HAP-1 (cell line): ENCODE data around the gene TRMU.

ENCODE experiments used
- DNase-seq, 2 experiments: peaks; one replicate each; pipeline ENCODE4 v3.0.0-alpha.2; 2016 to 2020; ENCODE audit warnings: low spot score in 2 of 2
- H3K27me3 ChIP-seq: fragments of 250-450 bp; sonication (Bioruptor Pico); 2 replicates; pipeline ENCODE4 v1.5.1; 2020; ENCODE audit warnings: low read depth, mild to moderate bottlenecking, moderate library complexity
- H3K36me3 ChIP-seq: fragments of 250-450 bp; sonication (Bioruptor Pico); replicated peaks from 2 replicates; pipeline ENCODE4 v1.5.1; 2020; ENCODE audit warnings: mild to moderate bottlenecking
- H3K4me1 ChIP-seq: fragments of 250-450 bp; sonication (Bioruptor Pico); 2 replicates; pipeline ENCODE4 v1.5.1; 2020; ENCODE audit warnings: mild to moderate bottlenecking
- H3K4me3 ChIP-seq: fragments of 250-450 bp; sonication (Bioruptor Pico); 2 replicates; pipeline ENCODE4 v1.5.1; 2020; ENCODE audit warnings: mild to moderate bottlenecking, moderate library complexity
- H3K9me3 ChIP-seq: fragments of 250-450 bp; sonication (Bioruptor Pico); 2 replicates; pipeline ENCODE4 v1.5.1; 2020; ENCODE audit warnings: mild to moderate bottlenecking, moderate library complexity
- in situ Hi-C: fragments of 300-500 bp; cut with MboI; formaldehyde crosslinking; loops from 3 replicates; pipeline ENCODE4 v1.14.3; 2020; ENCODE audit warnings: low sequenced_read_pairs, inconsistent platforms, mixed read lengths

TRMU gene

DNA sequence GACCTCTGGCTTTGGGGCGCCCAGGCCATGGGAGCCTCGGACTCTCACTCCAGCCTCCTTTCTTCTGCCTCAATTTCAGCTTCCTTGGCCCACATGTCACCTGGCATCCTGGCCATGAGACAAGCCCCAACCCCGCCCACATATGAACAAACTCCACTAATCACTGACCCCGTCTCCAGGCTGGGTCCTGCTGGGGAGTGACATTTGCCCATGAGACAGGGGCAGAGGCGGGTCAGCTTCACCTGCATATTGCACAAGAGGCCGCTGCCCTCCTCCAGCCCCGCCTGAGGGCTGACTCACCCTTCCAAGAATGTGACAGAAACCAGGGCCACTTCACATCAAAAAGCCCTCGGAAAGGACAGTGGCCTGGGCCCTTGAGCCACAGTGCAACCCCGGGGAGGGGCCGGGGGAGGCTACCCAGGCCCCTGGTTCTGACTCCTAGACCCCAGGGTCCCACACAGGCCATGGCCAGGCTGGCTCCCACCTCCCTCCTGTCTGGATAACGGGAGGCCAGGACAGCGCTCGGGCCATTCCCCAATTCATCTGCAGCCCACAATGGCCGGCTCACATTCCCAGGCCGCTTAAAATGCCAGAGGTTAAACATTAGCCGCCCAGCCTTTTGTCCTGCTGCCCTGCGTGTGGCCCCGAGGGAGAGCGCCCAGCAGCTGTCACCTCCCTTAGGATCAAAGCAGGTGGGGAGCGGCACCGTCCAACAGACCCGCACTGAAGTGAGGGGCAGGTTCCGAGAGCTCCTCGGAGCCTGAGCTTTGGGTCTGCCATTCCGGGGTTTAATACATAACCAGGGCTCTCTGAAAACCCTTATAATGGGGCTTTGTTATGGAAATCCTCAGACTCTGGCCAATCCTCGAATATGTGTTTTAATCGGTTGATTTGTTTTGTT is 42.3 kb downstream of the TRMU start:
- in situ Hi-C loops = no loop called here
- Histone ChIP-seq H3K9me3 (no peaks in the 10 kb centered on the region), H3K4me1 (peaks cover 16% of the 10 kb centered on the region), H3K4me3 (no peak overlapping the region), H3K27me3 (no peaks in the 10 kb centered on the region), H3K36me3 (peaks cover 11% of the 10 kb centered on the region)
- DNase-seq = peak; percentile 71 to 74

GRCh38 chr22:46378426-46379065 is 43.0 kb downstream of the TRMU start:
- peak in 1 of 2 experiments; percentile 58 for DNase-seq

DNA sequence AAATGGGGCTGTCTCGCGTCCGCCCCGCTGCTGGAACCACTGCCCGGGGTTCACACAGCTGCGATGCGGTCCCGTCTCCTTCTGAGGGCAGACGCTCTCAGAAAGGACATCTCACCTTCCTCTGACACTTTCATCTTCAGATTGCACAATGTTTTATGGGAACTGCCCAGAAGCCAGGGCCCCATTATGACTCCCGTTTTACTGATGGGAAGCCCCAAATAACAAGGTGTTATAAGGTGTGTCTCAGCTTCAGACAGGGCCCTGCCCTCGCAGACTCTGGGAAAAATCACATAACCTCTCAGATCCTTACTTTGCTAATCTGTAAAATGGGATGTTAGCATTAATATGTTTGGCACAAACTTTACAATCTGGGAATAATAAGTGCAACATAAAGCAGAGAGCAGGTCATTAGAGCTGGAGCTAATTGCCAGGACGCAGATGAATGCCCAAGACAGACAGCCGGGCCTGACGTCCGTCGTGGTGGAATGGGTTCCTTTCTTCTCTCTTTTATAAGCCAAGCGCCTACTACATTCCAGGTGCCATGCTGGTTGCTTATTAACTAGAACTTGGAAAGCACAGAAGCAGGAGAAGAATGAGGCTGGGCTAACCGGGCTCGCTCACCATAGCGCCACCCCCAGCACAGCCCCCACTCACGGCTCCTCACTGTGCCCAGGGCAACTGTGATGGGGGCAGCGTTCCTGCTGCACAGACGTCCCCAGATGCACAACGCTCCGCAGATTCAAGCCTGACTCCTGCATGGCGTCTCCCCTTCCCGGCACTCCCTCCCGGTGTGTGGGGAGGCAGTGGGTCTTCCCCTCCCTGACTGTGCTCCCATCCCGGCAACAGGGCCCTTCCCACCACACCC is 43.8 kb downstream of the TRMU start:
- in situ Hi-C loops = no loop called here
- no peaks in the 10 kb centered on the region for H3K27me3 ChIP-seq
- peaks cover 11% of the 10 kb centered on the region for H3K36me3 ChIP-seq
- no peak overlapping the region for H3K4me3 ChIP-seq
- peaks cover 16% of the 10 kb centered on the region for H3K4me1 ChIP-seq
- no peaks in the 10 kb centered on the region for H3K9me3 ChIP-seq
- no peak for DNase-seq

More at GRCh38 chr22:46378426-46379065, 43.0 kb downstream of the TRMU start:
- in situ Hi-C loops = no loop called here
- Histone ChIP-seq H3K4me3 (no peak overlapping the region), H3K27me3 (no peaks in the 10 kb centered on the region), H3K36me3 (peaks cover 11% of the 10 kb centered on the region), H3K9me3 (no peaks in the 10 kb centered on the region), H3K4me1 (peaks cover 16% of the 10 kb centered on the region)

GRCh38 chr22:46380069-46380468 is 44.6 kb downstream of the TRMU start:
- H3K9me3 ChIP-seq = no peaks in the 10 kb centered on the region
- H3K27me3 ChIP-seq = no peaks in the 10 kb centered on the region
- in situ Hi-C loops = no loop called here
- H3K36me3 ChIP-seq = peaks cover 11% of the 10 kb centered on the region
- no peak for DNase-seq
- no peak overlapping the region for H3K4me3 ChIP-seq
- H3K4me1 ChIP-seq = peaks cover 16% of the 10 kb centered on the region

- no peak for DNase-seq
- in situ Hi-C loops = no loop called here
- H3K4me1 ChIP-seq = peaks cover 16% of the 10 kb centered on the region
- peaks cover 10% of the 10 kb centered on the region for H3K36me3 ChIP-seq
- H3K4me3 ChIP-seq = no peak overlapping the region
- H3K9me3 ChIP-seq = no peaks in the 10 kb centered on the region
- H3K27me3 ChIP-seq = no peaks in the 10 kb centered on the region
Measured at GRCh38 chr22:46380581-46380980, 45.1 kb downstream of the TRMU start.

DNA sequence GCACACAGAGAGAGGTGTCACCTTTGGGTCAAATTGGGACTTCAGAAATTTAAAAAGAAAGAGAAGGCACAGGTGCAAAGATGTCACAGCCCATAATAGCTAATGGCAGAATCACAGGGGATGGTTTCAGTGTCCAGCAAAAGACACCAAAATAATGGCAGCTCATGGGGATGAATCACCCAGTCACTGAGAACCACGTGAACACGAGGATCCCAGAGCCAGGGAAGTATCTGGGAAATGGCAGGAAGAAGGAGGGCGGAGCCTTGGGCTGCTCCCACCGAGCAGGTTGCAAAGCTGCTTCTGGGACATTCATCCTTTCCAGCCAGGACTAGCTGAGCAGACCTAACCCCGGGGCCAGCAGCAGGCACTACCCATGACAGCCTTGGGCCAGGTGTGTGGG is 45.6 kb downstream of the TRMU start:
- Histone ChIP-seq H3K36me3 (peaks cover 6% of the 10 kb centered on the region), H3K4me3 (no peak overlapping the region), H3K27me3 (no peaks in the 10 kb centered on the region), H3K9me3 (no peaks in the 10 kb centered on the region), H3K4me1 (peaks cover 16% of the 10 kb centered on the region)
- in situ Hi-C loops = no loop called here
- no peak for DNase-seq

GRCh38 chr22:46381731-46382130 is 46.2 kb downstream of the TRMU start:
- no peaks in the 10 kb centered on the region for H3K27me3 ChIP-seq
- no peaks in the 10 kb centered on the region for H3K9me3 ChIP-seq
- in situ Hi-C loops = no loop called here
- no peak for DNase-seq
- H3K4me3 ChIP-seq = no peak overlapping the region
- H3K4me1 ChIP-seq = peaks cover 16% of the 10 kb centered on the region
- peaks cover 6% of the 10 kb centered on the region for H3K36me3 ChIP-seq

DNA sequence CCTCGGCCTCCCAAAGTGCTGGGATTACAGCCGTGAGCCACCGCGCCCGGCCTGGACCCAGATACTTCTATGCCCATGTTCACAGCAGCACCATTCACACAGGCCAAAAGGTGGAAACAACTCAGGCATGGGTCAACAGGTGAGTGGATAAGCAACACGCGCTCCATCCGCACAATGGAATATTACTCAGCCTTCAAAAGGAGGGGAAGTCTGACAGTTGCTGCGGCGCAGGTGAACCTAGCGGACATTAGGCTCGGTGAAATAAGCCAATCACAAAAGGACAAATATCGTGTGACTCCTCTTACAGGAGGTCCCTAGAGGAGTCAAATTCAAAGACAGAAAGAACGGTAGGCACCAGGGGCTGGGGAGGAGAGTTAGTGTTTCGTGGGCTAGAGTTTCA is 47.0 kb downstream of the TRMU start:
- Histone ChIP-seq H3K4me3 (no peak overlapping the region), H3K36me3 (no peaks in the 10 kb centered on the region; the same call in 1 of the 2 replicates), H3K9me3 (no peaks in the 10 kb centered on the region), H3K27me3 (no peaks in the 10 kb centered on the region), H3K4me1 (peaks cover 13% of the 10 kb centered on the region)
- no peak for DNase-seq
- in situ Hi-C loops = no loop called here

DNA sequence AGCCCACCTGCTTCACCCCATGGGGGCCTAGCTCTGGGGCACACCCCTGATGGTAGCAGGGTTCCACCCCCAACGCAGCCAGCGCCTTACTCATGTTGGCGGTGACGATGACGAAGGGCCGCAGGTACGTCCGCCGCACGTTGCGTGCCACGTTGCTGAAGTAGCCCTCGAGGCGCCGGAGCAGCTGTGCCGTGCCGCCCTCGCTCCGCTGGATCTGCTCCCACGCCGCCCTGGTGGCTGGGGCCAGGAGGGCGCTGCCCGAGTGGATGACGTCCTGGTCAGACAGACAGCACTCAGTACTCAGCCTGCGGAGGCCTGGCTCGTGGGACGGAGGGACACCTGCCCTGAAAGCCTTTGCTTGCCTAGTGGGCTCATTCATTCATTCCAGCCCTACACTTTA is 50.8 kb downstream of the TRMU start:
- Histone ChIP-seq H3K9me3 (no peaks in the 10 kb centered on the region), H3K36me3 (no peaks in the 10 kb centered on the region; the same call in 1 of the 2 replicates), H3K4me3 (no peak overlapping the region), H3K27me3 (no peaks in the 10 kb centered on the region), H3K4me1 (no peaks in the 10 kb centered on the region)
- DNase-seq = no peak
- in situ Hi-C loops = no loop called here

- Histone ChIP-seq H3K36me3 (no peaks in the 10 kb centered on the region; the same call in 1 of the 2 replicates), H3K4me3 (no peak overlapping the region), H3K9me3 (no peaks in the 10 kb centered on the region), H3K27me3 (no peaks in the 10 kb centered on the region), H3K4me1 (no peaks in the 10 kb centered on the region)
- in situ Hi-C loops = no loop called here
- no peak for DNase-seq
Measured at GRCh38 chr22:46387748-46388147, 52.2 kb downstream of the TRMU start.

- in situ Hi-C loops = no loop called here
Measured at GRCh38 chr22:46388647-46389046, 53.1 kb downstream of the TRMU start.

DNA sequence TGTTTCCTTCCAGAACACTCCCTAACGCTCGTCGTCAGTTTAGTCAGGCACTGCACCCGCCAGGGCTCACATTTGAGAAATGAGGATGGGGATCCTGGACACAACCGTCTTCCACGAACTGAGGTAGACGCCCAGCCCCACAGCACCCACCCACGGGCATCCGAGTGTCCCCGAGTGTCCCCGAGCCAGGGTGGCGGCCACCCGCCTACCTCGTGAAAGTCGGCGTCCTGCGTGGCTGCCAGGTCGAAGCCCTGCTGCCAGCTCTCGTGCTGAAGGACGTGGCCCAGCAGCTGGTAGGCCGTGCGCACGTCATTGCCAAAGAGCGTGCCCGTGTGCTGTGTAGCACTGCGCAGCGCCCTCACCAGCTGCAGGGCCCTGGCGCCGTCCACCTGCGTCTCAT is 53.6 kb downstream of the TRMU start:
- H3K27me3 ChIP-seq = no peaks in the 10 kb centered on the region
- no peak for DNase-seq
- no peaks in the 10 kb centered on the region for H3K4me1 ChIP-seq
- H3K9me3 ChIP-seq = no peaks in the 10 kb centered on the region
- in situ Hi-C loops = no loop called here
- no peak overlapping the region for H3K4me3 ChIP-seq
- no peaks in the 10 kb centered on the region for H3K36me3 ChIP-seq

More at GRCh38 chr22:46388647-46389046, 53.1 kb downstream of the TRMU start:
- Histone ChIP-seq H3K4me1 (no peaks in the 10 kb centered on the region), H3K4me3 (no peak overlapping the region), H3K27me3 (no peaks in the 10 kb centered on the region), H3K9me3 (no peaks in the 10 kb centered on the region), H3K36me3 (no peaks in the 10 kb centered on the region)
- DNase-seq = no peak

DNA sequence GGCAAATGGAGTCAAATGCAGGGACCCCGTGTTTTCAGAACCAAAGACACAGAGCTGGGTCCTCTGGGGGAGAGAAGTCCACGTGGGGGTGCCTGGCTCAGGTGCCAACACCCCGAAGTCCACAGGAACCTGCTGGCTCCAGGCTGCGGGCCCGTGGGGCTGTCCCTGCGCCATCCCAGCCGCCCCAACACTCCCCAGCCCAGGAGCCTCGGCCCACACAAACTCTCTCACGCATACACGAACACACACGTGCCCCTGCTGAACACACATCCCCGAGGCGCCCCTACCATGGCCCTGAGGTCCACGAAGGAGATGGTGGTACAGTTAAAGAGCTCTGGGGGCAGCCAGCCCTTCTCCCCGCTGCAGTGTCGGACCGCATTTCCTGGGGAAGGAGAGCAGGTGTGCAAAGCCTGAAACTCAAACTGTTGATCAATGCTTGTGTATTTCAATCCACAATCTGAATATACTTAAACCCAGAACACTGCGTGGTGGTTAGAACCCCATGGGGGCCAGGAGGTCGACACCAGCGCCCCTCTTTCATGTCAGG is 54.7 kb downstream of the TRMU start:
- H3K4me1 ChIP-seq = no peaks in the 10 kb centered on the region
- DNase-seq = no peak
- no peaks in the 10 kb centered on the region for H3K36me3 ChIP-seq
- H3K4me3 ChIP-seq = no peak overlapping the region
- in situ Hi-C loops = no loop called here
- H3K9me3 ChIP-seq = no peaks in the 10 kb centered on the region
- H3K27me3 ChIP-seq = no peaks in the 10 kb centered on the region
